Measurements from ENCODE around the gene LEUTX.

GRCh38 chr19:39733841-39734240 lies 44.8 kb upstream of the LEUTX start:
- TF ChIP-seq CTCF (IDR thresholded peaks at IDR 0.05) (no peak), POLR2A (IDR thresholded peaks at IDR 0.05) (no peak)
